ENCODE results near the gene CA14. TPM values are rescaled to one million over a fixed set of nuclear protein-coding genes. Genes with fewer than 3 reads are reported as not detected.
A peak's percentile ranks its signal among the peaks of the same experiment; 100 is the strongest.
"Not testable (repeated sequence)": the region's sequence is repeated elsewhere in the genome, so short reads cannot be mapped to it uniquely, and the experiment has no call there.

CA14 gene
- total RNA-seq, 1 experiment from 2014 or later, result not detected

DNA sequence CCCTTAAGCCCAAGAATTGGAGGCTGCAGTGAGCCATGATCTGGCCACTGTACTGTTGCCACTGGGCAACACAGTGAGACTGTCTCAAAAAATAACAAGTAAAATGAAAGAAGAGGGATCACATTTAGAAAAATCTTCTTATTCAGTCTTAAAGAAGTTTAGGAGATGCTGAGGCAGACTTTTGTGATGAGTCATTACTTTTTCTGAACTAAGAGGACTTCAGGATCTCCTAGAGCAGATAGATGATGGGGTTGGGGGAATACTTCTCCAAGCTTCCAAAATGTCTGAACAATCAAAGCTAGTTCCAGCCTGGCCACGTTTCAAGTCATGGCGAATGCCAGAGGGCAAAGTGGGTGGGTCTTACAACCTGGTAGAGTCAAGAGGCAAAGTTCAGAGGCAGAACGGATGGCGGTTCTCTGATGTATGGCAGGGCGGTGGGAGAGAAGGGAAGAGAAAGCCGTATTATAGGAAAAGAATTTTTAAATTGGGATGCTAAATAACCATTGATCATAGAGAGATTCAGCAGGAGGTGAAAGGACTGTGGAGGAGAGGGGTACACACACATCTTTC lies 22.6 kb downstream of the CA14 start:
- no peak for DNase-seq (ENCODE audit: low read depth)

DNA sequence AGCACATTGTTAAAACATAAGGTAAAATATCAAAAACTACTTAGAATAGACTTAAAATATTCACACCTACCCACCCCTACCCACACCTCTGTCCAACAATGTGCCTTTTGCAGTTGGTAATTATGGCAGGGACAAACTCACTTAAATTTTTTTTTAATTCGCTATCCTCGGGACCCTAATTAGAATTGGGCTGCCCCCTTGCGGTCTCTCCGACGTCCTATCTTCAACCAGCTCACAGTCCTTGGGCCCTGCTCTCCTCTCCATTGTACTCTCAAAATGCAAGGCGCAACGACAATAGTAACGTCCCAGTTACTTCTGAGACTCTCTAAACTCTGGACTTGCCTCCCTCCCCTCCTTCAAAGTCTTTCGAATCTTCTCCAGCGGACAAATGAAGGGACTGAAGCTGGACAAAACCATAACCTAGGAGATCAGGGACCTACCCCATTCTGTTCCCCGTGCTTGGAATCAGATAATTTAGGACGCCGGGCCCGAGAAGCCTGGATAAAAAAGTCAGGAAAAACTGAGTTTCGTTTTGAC lies 23.7 kb downstream of the CA14 start:
- DNase-seq (ENCODE audit: low read depth), result peak; percentile 72

DNA sequence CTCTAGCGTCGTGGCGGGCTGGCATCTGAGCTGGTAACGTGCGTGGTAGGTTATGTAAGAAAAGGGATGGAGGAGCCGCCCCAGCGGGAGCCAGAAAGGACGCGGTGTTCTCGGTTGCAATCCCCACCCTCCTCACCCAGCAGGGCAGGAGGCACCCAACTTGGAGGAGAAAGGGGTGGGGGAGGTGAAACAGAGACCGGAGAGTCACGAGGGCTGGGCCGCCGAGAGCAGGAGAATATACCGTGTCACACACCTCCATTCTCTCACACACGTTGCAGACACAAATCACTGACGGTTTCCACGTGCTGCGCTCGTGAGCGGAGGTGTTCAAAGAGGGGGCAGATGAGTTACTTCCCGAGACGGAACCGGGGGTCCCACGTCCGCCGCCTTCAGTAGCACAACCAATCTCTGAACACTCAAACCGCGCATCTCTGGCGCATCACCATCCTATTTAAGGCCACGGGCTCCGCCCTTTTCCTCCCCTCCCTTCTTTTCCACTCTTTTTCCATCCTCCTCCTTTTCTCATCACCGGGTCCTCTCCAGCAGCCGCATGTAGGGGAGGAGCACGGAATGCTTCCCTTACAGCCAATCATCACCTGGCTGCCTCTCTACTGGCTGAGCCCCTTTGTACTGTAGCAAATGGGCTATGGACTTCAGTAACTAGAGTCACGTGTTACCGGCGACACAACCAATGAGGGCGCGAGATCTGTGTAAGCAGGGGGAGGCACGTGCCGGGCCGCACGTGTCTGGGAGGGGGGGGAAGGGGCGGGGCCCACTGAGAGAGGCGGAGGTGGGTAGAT lies 24.4 kb downstream of the CA14 start, which contains the start of gene CIART:
Gene CIART, plus strand, starts transcription at position 797 of the 800 bp plus-strand sequence. CDS start 714 bp downstream, outside the sequence.
- peak; percentile 98 for DNase-seq (ENCODE audit: low read depth)

DNA sequence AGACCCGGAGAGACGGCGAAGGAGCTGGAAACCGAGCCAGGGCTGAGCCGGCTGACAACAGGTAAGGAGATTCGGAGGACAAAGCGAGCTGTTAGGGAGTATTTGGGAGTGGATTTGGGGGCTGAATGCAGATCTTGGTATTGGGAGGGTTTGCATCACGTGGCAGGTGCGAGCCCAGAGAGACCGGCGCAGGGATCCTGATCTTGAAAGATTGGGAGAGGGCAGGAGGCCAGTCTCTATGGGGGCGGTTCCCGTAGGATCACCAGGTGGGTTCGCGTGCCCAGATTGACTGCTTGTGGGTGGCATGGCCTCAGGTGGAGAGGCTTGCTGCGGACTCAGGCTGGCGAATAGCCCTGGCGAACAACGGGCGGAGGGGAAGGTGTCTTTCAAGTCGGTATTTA lies 25.0 kb downstream of the CA14 start:
- DNase-seq (ENCODE audit: low read depth), result no peak

DNA sequence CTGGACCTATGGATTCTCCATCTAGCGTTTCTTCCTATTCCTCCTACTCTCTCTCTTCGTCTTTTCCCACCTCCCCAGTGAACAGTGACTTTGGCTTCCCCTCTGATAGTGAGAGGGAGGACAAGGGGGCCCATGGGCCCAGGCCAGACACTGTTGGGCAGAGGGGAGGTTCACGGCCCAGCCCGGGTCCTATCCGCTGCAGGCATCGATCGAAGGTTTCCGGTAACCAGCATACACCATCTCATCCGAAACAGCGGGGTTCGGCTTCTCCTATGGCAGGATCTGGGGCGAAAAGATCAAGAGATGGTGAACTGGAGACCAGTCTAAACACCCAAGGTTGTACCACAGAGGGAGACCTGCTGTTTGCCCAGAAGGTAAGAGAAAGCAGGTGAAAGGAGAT lies 25.7 kb downstream of the CA14 start:
- DNase-seq (ENCODE audit: low read depth), result no peak

DNA sequence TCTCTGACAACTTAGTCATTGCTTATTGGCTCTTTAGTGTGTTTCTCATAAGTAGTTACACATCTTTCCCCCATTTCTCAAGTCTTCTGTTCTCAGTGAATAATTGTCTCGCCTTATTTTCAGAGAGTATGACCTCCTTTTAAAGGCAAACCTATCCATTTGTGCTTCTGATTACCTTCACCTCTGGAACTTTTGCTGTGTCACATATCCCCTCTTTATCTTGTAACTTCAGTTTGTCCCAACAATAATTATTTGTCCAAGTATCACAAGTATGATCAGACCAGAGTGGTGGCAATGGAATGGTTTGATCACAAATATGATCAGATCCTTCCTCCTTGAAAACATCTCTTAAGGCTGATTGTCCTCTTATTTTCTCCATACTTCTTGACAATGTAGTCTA lies 30.8 kb downstream of the CA14 start:
- no peak for DNase-seq (ENCODE audit: low read depth)

DNA sequence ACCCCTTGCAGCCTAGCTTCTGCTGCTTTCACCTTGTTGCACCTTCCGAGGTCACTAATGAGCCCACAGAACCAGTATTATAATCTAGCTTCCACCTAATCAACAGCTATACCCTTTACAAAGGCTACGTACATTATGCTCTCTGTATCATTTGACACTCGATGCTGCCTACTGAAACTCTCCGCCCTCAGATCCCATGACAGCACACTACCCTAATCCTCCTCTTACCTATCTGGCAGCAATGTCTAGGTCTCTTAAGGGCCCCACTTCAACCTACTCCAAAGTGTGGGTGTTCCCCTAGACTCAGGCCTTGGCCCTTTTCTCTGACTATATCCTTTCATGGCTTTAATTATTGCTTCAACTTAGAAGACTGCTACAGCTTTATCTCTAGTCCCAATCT lies 31.2 kb downstream of the CA14 start:
- no peak for DNase-seq (ENCODE audit: low read depth)

DNA sequence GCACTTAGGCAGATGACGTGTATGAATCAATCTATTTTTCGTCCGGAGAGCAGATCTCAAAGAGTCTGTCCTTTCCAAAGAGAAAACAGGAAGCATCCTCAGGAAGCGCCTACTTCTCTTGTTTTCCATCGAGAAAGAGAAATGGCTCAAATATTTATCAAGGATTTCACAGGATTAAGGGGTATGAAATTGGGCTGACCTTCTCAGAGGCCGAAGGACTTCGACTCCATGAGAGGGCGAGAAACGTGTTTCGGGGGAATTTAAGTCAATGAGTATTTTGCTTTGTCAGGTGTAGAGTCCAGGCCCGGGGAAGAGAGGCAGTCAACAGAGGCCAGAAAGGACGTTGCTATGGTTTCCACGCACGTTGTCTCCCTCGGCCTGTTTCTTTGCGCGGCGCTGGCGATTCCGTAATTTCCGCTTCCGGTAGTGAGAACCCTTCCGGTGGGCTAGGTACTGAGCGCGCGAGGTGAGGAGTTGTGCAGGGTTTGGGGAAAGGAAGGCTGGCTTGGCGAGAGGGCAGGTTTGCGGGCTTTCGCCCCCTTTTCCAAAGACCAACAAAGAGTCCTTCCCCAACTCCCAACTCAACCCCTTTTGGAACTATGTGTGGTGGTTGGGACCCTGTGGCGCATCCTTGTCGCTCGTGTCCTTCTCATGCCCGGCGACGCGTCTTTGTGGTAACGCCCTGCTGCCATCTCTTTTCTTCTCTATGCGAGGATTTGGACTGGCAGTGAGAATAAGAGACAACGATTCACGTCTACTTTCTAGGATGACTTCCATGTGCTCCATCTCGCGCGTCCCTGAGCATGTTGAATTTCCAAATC lies 36.1 kb downstream of the CA14 start, which contains the start of gene MRPS21:
Gene MRPS21, plus strand, starts transcription at position 429 of the 821 bp plus-strand sequence. CDS start 506 bp downstream, outside the sequence.
- peak; percentile 90 for DNase-seq (ENCODE audit: low read depth)

DNA sequence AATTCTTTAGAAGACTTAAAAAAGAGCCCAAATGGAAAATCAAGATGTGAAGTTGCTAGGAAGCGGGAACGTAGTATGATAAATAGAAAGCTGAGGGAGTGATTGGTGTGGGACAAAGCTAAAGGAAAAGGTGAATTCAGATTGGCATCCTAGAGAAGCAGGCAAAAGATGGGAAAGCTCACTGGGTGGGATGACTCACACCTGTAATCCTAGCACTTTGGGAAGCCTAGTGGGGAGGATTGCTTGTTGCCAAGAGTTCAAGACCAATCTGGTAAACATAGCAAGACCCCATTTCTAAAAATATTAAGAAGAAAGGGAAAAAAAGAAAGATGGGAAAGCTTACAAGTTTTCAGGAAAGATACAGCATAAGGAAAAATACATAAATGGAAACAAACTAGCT lies 37.9 kb downstream of the CA14 start:
- peak; percentile 17 for DNase-seq (ENCODE audit: low read depth)

DNA sequence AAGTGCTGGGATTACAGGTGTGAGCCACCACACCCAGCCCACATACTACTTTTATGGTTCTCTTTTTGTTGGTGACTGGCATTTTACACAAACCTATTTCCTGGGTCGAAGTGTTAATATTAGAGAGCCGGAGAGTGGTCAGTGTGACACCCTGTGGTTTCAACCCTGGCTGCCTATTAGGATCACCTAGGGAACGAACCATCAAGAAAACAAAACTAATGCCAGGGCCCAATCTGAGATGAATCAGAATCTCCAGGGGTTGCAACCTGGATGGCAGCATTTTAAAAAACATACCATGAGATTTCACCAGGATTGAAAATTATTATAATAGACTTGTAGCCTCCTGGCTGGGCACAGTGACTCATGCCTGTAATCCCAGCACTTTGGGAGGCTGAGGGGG lies 42.1 kb downstream of the CA14 start:
- DNase-seq (ENCODE audit: low read depth), result no peak

DNA sequence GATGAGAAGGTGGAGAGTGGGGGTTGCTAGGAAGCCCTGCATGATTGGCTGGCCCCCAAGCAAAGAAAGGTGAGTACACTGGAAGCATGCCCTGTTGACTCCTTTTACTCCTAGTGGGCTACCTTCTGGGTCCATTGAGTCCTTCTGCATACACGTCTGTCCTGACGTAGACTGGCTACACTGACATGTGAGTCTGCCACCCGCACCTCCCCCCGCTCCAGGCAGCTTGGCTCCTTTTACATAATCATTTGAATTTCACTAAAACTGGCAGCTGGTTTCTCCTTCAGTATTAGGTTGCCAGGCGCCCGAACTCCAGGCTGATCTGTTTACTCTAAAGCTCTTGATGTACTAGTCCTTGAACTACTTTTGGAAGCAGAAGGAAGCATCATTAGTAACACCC lies 44.8 kb downstream of the CA14 start:
- DNase-seq (ENCODE audit: low read depth), result no peak

DNA sequence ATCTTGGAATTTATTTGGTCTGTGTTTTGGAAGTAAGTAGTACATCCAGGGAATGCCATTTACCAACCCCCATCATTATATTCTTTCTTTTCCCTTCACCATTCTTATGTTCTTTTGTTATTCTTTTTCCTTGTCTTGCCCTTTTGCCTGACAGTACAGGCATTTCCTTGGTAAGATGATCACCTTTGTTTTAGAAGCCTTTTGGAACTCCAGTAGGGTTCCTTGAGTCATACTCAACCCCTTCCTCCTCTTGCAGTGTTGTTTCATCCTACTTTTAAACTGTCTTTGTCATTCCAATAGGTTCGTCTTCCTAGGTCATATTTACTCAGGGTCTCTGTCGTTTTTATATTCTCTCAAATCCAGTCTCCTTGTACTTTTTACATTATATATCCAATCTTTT lies 45.3 kb downstream of the CA14 start:
- DNase-seq (ENCODE audit: low read depth), result no peak

DNA sequence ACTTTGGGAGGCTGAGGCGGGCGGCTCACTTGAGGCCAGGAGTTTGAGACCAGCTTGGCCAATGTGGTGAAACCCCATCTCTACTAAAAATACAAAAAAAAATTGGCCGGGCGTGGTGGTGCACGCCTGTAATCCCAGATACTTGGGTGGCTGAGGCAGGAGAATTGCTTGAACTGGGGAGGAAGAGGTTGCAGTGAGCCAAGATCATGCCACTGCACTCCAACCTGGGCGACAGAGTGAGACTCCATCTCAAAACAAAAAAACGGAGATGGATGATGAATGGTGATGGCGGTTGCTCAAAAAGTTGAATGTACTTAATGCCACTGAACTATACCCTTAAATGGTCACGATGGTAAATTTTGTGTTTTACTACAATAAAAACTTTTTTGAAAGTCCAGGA lies 51.0 kb downstream of the CA14 start:
- DNase-seq (ENCODE audit: low read depth), result not testable (repeated sequence)

DNA sequence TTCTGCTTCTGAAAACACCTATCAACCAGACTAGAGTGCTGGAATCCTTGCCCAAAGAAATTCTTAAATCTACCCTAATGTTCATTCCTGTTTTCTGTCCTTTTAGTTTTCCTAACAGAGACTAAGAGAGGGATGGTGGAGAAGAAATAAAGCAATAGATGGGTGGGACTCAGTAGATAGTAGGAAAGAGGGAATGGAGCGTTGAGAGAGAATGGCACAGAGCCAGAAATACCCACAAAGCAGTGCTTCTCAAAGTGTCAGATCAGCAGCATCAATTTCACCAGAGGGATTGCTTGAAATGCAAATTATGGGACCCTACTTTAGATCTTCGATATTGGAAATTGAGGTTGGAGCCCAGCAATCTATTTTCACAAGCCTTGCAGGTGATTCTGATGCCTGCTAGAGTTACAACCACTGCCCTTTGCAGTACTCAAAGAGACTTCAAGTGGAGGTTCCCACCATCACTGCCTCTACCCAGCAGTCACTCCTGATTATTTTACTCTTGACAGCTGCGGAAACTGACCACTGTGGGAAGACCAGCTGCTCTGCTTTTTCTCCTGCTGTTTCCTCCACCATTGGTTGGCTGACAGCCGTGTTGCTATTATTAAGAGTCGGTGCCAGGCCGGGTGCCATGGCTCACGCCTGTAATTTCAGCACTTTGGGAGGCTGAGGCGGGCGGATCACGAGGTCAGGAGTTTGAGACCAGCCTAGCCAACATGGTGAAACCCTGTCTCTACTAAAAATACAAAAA lies 52.4 kb downstream of the CA14 start:
- peak; percentile 94 for DNase-seq (ENCODE audit: low read depth)

DNA sequence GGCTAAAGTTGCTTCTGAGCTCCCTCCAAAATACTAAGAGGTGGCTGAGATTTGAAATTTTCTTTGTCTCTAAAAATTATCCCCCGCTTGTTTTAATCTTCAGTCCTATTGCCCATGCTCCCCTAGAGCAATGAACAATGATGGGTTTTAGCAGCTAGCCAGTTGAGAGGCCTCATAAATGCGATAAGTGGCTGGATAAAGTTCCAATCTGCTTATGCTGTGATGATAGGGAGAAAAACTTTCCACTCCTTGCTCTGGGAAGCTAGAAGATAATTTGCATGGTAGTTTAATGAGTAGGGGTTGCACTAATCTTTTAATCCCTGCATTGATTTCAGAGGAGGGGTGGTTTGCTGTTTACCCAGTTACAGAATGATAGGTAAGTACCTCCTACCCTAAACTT lies 54.2 kb downstream of the CA14 start:
- no peak for DNase-seq (ENCODE audit: low read depth)

Other genes with a start within 250 kb of the CA14 start
- gene OTUD7B, start 247.0 kb upstream of the CA14 start, total RNA-seq (2014; rRNA removed), result 12.0 and 12.1 TPM in 2 replicates
- gene VPS45, start 190.0 kb upstream of the CA14 start, total RNA-seq (2014; rRNA removed), result 39.8 and 41.4 TPM in 2 replicates
- gene PLEKHO1, start 107.9 kb upstream of the CA14 start, total RNA-seq (2014; rRNA removed), result 107 and 111 TPM in 2 replicates
- 47.1 and 56.7 TPM in 2 replicates for gene ANP32E, start 21.7 kb upstream of the CA14 start, total RNA-seq (2014; rRNA removed)
- gene APH1A, start 11.2 kb downstream of the CA14 start, total RNA-seq (2014; rRNA removed), result 114 and 117 TPM in 2 replicates
- 2.9 and 4.2 TPM in 2 replicates for gene C1orf54, start 15.0 kb downstream of the CA14 start, total RNA-seq (2014; rRNA removed)
- 5.1 TPM in 2 replicates for gene CIART, start 24.8 kb downstream of the CA14 start, total RNA-seq (2014; rRNA removed)
- gene MRPS21, start 36.1 kb downstream of the CA14 start, total RNA-seq (2014; rRNA removed), result 58.8 and 97.4 TPM in 2 replicates
- gene PRPF3, start 63.8 kb downstream of the CA14 start, total RNA-seq (2014; rRNA removed), result 34.7 and 41.8 TPM in 2 replicates
- 10.8 and 13.4 TPM in 2 replicates for gene RPRD2, start 106.4 kb downstream of the CA14 start, total RNA-seq (2014; rRNA removed)
- 16.4 and 18.9 TPM in 2 replicates for gene TARS2, start 229.6 kb downstream of the CA14 start, total RNA-seq (2014; rRNA removed)